HG03460 (cell line): Measurements from ENCODE around the gene DDX1.

Source experiments
- ATAC-seq: cut with Tn5 transposase; IDR thresholded peaks from one replicate; pipeline ENCODE4 v1.9.1; 2021; ENCODE audit not compliant: unreplicated experiment

The DDX1 gene

DNA sequence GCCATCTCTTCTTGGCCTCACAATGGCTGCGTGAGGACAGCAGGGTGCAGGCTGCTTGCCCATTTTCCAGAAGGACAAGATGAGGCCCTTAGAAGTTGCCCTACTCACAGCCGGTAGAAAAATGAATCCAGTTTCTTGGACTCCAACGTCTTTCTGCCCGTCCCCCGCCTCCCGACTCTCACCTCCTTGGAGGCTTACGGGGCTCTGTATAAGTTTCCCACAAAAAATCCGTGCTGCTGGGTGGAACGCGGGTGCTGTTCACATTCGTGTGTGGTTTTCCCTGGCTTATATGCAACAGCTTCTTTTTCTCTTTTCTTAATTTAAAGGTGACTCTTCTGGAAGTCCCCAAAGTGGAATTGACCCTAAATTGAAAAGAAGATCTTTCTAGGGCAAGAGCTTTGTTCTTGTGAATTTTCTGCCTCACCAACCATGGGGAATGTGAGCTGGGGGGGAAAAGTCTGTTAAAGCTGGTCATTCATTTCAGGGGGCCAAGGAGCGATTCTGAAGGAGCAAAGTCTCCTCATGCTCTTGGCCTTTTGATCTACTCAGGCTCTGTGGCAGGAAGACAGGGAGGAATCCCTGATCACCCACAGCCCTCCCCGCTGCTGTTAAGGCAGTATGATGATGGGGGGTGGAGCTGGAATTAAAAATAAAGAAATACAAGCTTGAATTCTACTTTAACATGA, 51.3 kb downstream of the DDX1 start:
- no peak for ATAC-seq

DNA sequence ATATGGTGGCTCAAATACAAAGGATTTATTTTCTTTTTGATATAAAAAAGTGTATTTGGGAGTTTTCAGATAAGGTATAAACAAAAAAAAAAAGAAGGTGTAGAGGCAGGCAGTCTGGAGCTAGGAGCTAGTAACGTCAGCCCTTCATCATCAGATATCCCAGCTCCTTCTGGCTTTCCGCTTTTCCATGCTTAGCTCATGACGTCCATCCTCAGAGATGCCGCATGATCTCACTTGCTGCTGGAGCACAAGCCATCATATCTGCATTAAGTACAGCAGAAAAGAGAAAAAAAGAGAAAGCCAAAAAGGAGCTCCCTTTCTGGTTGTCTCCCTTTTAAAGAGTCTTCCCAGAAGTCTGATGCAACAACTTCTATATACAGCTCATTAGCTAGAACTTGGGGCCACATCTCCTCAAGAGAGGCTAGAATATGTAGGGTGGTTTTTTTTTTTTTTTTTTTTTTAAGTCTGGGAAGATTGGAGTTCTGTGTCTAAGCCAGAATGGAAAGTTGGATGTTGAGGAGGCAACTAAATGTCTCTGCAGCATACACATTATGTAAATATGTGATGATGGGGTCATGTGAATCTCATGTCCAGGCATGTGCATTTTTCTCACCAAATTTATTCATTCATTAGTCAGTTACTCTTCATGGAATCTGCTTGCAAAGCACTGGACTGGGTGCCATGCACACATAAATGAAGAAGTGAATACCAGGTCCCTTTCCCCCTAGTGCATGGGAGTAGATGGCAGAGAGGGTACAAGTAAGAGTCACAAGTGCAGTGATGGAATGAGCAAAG, 52.3 kb downstream of the DDX1 start:
- ATAC-seq, result no peak

DNA sequence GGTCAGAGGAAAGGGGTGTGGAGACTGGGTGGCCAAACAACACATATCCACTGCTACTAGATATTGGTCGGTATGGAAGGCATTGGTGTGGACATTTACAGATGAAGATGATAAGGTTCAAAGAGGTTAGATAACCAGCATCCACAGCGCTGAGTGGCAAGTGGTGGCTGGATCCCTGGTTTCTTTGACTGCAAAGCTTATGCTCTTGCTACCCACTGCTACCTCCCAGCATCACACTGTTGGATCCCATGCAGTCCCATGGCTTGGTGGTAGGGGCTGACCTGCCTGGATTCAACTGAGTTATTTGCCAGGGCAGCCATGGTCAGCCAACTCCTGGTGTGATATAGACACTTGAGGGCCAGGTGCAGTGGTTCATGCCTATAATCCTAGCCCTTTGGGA, 53.6 kb downstream of the DDX1 start:
- no peak for ATAC-seq

DNA sequence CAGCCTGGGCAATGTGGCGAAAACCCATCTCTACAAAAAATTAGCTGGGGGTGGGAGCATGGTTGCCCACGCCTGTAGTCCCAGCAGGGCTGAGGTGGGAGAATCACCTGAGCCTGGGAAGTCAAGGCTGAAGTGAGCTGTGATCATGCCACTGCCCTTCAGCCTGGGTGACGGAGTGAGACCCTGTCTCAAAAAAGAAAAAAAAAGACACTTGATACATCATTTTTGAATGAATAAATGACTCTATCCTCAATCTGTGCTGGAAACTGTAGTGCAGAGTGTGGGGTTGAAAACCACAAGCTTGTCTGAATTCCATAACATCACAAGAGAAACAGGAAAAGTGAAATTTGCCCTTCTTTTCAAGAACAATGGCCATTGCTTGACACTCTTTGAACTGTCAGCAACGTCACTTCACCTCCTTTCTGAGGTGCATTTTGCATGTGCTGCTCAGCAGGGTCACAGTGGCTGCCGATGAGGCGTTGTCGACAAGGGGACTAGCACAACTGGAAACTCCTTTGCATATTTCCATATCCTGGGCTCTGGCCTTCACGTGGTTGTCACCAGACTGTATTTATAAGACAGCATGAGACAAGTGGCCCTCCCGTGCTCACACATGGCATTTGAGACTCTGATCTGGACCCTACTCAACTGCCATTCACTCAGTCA, 54.2 kb downstream of the DDX1 start:
- ATAC-seq, result no peak

DNA sequence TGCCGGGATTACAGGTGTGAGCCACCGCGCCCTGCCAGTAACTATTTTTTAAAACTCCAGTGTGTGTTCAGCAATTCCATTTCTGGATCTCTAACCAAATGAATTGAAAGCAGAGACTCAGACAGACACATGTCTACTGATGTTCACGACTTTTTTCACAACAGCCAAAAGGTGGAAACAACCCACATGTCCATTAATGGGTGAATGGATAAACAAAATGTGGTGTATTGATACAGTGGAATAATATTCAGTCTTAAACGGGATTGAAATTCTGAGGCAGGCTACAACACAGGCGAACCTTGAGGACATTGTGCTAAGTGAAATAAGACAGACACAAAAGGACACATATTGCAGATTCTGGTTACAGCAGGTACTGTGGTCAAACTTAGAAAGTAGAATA, 55.0 kb downstream of the DDX1 start:
- ATAC-seq, result no peak

DNA sequence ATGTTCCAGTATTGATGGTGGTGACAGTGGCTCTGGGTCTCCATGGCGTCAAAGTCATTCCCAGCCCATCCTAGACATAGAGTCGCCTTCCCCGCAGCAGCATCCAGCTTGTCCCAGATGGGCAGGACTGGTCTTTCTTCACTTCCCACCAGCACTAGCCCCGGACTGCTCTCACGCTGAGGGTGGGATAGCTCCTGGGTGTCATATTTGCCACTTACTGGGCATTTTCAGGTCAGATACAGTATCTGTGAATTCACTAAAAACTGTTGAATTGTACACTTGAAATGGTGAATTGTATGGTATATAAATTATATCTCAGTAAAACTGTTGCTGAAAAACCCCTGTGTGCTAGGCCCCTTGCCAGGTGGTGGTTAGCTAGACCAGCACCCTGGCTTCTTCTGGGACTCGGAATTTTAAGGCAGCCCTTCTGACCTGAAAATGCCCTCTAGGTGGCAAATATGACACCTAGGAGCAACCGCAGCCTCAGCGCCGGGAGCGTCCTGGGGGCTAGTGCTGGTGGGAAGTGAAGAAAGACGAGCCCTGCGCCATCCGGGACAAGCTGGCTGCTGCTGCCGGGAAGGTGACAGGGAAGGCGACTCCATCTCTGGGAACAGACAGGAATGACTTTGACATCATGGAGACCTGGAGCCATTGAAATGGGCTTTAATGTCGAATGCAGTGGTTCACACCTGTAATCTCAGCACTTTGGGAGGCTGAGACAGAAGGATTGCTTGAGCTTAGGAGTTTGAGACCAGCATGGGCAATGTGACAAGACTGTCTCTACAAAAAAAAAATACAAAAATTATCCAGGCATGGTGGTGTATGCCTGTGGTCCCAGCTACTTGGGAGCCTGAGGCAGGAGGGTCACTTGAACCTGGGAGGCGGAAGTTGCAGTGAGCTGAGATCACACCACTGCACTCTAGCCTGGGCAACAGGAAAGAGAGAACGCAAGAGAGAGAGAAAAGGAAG, 56.2 kb downstream of the DDX1 start:
- no peak for ATAC-seq

DNA sequence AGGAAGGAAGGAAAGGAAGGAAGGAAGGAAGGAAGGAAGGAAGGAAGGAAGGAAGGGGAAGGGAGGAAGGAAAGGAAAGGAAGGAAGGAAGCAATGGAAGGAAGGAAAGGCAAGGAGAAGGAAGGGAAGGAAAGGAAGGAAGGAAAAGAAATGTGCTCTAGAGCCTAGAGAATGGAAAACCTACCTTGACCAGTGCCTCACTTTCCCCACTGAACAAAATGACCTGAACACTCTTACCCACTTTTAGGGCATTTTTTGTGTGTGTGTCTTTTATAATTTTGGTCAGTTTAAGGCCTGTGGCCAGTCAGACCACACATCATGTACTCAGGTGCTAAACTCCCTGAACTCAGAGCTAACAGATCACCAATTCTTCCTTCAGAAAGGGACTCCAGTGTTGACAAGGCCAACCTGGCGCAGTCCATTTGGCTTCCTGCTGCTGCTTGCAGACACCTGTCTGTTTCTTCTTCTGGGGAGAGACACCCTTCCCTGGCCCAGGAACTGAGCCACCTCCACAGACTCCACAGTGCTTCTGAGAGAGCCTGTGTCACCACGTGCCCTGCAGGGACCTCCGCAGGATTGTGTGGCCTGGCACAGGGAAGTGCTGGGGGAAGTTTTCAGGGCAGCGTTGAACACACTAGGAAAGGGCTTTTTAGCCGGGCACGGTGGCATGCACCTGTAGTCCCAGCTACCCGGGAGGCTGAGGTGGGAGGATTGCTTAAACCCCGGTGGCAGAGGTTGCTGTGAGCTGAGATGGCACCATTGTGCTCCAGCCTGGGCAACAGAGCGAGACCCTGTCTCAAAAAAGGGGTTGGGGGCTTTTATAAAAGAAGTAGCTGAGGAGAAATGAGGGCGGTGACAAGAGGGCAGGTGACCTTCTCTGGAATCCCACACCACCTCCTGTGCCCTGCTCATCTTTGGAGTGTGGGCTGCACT, 57.2 kb downstream of the DDX1 start:
- ATAC-seq, result no peak

DNA sequence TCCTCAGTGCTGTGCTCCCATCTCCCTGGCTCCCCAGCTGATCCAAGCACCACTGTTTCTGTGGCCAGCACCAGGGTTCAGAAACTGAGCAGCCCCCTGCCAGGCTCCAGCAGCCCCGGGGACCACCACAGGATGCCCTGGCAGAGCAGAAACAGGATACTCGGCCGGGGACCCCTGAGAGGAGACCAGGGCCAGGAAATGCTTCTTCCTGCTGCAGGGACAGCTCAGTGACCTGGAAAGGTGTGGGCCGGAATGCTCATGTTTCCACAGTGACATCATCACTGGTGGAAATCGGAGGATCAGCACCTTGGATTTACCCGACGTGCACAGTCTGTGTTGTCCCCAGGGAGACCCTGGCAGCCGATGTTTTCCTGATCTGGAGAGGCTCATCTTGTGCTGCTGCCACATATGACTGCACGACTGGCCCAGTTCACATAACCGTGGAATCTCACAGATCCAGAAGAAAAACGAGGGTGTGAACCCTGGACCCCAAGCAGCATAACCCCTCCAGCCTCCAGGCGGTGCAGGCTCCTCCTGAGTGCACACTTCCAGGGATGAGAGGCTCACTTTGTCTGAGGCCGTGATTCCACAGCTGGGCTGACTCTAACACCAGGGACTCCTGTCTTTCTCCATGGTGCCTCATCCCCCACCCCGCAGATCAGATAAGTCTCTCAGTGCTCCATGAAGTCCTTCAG, 58.0 kb downstream of the DDX1 start:
- no peak for ATAC-seq

DNA sequence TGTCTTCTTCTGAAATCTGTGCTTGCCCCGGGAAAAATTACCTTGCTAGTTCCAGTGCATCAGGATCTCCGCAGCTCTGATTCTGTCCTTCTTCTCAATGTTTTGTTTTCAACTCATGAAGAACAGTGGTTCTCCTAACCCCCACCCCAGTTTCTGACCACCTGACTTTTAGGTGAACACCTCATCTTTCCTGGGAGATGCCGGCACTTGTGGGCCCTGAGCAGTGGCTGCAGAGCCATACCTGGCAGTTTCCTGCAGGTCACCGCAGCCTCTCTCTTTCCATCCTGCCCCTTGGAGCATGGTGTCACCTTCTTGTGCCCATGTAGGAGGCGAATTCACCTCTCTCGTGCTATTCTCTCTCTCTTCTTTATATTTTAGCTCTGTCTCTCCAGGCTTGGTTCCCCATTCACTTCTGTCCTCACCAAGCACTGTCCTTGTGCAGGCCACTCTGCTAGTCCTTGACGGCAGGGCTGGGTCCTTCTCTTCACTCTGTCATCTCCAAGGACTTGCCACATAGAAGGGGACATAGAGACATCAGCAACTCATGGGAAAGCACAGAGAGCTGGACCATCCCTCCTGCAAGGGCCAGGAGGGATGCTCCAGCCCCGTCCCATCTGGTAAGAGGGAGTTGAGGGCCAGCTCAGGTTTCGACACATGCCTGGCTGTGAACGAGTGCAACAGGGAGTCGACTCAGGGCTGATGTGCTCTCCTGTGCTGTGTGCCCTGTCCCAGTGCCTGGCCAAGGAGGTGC, 59.1 kb downstream of the DDX1 start:
- ATAC-seq, result no peak

DNA sequence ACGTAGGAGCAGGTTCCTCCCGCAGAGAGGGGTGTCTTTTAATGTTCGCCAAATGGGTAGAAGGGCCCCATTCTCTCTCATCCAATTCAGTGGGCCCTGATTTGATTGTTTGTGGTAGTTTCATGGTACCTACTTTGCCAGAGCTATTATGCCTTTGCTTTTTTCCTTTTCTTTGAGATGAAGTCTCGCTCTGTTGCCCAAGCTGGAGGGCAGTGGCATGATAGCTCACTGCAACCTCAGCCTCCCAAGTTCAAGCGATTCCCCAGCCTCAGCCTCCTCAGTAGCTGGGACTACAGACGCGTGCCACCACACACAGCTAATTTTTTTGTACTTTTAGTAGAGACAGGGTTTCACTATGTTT, 59.7 kb downstream of the DDX1 start:
- no peak for ATAC-seq

DNA sequence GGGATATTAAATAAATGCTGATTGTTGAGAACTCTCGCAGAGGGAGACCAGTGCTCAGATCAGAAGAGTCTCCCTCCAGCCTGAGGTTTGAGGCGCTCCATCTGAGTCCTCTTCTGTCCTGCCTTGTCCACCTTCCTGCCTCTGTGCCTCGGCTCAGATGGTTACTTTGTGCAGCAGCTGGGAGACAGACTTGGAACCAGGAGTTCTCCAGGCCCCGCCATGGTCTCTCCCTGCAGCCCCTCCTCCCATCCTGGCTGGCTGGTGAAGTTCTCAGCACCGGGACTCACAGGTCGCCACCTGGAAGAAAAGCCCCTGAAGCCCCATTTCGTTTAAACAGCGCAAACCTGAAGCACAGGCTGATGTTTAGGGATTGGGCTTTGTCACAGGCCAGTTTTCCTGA, 60.6 kb downstream of the DDX1 start:
- no peak for ATAC-seq

DNA sequence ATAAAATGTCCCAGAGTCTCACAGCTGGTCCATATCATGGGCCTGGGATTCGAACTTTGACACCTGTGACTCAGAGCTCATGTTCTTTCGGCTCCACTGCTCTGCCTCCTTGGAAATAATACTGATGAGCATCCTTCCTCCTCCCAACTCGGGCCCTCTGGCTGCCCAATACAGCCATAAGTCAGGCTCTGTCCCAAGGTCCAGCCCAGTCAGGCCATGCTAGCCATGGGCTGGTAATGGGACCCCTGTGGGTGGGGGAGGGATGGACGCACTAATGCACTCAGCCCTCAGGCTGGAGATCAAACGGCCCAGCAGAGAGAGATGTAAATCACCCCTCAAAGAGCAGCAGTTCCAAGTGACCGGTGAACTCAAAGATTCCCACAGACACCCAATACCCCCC, 61.1 kb downstream of the DDX1 start:
- ATAC-seq, result no peak

DNA sequence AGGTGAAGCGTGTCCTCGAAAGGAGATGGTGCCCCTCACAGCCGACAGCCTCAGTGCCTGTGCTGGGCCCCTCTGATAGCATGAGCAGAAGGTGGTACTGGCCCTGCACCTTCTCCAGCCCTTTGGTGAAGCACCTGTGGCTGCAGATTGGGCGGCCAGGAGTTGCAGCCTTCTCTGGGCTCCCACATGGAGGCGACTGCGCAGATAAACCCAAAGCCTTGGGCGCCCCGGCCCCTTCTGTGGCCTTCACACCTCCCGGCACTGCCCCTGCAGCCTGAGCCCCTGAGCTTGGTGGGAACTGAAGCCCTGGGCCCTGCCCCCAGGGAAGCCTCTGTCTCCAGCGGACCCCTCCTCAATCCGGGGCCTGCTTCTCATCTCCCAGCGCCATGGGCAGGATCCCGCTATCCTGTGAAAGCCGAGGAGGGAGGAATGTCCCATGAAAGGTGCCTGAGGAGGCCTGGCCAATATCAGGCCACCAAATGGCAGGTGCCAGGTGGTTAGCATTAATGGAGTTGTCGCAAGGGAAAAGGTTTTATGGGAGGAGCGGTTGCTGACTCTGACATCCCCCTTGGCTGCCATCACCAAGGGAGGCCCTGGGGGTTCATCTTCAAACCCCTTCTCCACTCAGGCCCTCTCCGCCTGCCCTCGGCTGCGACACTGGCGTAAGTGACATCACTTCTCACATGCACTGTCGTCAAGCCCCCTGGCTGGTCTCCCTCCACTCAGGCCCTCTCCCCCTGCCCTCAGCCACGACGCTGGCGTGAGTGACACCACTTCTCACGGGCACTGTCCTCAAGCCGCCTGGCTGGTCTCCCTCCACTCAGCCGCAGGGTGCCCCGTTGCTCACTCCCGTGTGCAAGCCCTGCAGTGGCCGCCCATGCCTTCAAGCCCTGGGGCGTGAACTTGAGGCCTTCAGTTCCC, 62.4 kb downstream of the DDX1 start:
- ATAC-seq, result no peak

DNA sequence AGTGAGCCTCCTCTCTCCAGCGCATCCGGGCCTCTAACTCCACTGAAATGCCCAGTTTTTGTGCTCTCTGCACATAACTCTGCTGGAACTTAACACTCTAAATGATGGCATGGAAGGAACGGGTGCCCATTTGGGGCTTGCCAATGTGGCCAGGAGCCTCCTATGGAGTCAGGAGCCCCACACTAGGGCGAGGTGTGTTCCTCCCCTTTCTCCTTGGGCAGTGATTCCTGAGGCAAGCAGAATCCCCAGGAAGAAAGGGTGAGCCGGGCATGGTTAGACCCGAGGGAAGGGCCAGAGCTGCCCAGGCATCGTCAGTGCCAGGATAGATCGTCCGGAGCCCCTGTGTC, 63.0 kb downstream of the DDX1 start:
- no peak for ATAC-seq

DNA sequence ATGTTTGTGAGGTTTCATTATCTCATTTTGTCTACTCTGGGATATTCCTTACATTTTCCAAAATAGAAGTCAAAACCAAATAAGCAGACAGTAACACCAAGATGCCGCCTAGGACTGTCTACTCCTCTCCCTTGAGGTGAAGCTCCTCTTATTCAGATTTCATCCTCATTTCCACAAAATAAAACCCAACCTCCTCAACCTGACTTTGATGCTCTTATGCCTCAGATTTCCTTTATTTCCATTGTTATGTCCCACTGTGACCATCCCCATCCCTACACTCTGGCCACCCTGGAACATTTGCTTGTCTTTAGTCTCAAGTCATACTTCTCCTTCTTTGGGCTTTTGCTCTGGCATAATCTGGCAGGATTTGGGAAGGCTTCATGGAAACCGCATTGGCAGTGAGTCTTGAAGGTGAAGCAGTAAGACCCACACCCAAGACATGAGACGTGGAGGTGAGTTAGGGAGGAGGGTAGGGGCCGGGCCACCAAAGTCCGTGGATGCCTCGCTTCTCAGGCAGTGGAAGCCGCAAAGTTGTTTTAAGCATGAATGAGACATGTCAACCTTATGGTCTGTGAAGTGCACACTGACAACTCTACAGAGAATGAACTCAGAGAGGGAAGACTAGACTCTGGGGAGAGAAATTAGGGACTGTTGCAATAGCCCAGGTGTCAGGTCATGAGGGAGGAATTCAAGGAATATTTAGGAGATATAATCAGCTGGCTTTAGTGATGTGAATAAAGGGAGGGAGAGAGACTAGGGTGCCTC, 63.6 kb downstream of the DDX1 start:
- no peak for ATAC-seq

DNA sequence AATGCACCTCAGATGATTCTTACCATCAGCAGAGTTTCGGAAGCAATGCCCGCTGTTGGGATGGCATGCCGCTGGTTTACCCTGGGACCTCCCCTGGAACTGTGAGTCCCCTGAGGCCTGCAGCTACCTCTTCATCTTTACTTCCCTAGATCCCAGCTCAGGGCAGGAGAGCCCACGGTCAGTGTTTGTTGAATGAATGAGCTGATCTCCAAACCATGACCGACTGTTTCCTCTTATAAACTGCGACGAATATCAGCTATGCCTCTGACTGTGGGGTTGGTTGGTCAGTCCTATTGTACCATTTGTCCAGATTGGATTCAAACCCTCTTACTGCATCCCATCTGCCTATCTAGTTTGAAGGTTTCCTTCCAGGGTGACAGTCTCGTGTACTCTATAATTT, 64.4 kb downstream of the DDX1 start:
- no peak for ATAC-seq

DNA sequence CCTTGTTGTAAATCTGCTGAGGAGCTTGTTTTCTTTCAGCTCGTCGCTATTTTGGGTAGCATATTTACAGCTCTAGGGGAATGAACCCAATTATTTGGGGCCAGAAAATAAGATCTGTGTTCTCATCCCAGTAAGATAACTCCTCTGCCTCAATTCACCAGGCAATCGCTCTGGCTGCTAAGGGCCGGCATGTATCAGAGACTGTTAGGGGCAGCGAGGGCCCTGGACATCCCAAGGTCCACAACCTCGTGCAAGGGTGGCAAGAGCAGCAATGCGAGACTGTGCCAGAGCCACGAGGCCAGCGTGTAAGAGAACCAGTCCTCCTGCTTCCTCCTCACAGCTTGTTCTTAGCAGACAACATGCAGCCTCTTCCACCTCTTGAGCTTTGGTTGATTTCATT, 66.1 kb downstream of the DDX1 start:
- ATAC-seq, result no peak
